CD4-positive, alpha-beta T cell treated with Interleukin-10 for 1 hour (primary cell): ENCODE measurements around the gene KATNB1.
"Not testable (repeated sequence)": the region's sequence is repeated elsewhere in the genome, so short reads cannot be mapped to it uniquely, and the experiment has no call there.

ENCODE experiments used
- DNase-seq: peaks from one replicate; pipeline ENCODE4 v3.0.0-alpha.2; 2020

KATNB1 gene

DNA sequence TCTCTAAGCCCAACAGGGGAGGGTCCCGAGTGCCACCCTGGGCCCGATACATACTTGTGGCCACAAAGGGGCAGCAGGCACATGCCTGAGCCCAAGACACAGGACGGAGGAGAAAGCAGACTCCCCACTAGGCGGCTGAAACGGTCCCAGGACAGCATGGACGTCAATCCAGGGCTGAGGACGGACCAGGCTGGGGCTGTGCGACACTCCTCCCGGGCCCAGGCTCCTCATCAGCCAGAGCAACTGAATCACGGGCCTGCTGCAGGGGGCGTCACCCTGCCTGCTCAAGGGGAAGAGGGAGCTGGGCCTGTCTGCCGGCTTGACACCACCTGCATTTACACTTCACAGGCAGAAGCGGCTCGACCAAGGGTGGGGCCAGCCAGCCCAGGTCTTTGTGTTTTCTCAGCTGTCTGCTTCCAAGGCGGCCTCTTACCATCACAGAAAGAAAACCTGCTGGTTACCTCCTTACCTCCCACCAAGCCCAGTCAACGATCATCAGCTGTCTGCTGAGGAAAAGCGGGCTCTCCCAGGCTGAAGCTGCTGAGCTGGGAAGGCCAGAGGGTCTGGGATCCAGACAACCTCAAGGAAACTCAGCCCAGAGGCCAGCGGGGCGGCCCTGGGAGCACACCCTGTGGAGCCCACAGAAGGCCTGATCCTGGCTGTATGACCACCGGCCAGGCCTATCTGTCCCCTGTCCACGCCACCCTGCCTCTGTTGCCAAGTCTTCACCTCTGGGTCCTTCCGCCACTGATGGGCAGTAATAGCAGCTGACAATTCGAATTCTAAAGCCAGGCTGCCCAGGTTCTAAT lies 40.3 kb downstream of the KATNB1 start:
- no peak for DNase-seq

- no peak for DNase-seq
Measured at GRCh38 chr16:57778658-57779057, 43.1 kb downstream of the KATNB1 start.

DNA sequence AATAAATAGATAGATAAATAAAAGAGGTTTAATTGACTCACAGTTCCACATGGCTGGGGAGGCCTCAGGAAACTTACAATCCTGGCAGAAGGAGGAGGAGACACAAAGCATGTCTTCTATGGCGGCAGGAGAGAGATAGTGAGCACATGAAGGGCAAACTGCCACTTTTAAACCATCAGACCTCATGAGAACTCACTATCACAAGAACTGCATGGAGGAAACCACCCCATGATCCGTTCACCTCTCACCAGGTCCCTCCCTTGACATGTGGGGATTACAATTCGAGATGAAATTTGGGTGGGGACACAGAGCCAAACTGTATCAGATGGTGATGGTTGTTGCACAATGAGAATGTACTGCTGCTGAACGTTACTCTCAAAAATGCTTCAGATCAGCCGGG lies 44.3 kb downstream of the KATNB1 start:
- not testable (repeated sequence) for DNase-seq

- no peak for DNase-seq
Measured at GRCh38 chr16:57781349-57781740, 45.8 kb downstream of the KATNB1 start.

- no peak for DNase-seq
Measured at GRCh38 chr16:57781741-57782606, 46.4 kb downstream of the KATNB1 start.

- DNase-seq, result not testable (repeated sequence)
Measured at GRCh38 chr16:57782607-57783055, 47.1 kb downstream of the KATNB1 start.

GRCh38 chr16:57783116-57783515 lies 47.5 kb downstream of the KATNB1 start:
- DNase-seq, result no peak

GRCh38 chr16:57783883-57784282 lies 48.3 kb downstream of the KATNB1 start:
- no peak for DNase-seq

DNA sequence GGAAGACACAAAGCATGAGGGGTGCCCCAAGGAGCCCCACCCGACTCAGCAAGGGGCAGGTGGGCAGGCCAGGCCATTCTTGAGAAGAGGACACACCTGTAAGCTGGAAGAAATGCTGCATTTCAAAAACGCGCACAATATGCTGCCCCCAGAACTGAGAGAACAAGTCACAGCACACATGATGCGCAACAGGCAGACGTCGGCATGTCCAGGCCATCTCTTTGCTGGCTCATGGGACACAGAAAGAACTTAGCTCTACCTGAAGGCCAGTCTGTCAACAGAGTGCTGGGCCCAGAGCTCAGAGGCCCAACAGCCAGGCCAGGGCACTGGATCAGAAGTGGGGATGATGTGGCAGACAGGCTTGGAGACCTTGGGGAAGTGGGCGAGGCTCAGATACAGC lies 48.8 kb downstream of the KATNB1 start:
- no peak for DNase-seq

GRCh38 chr16:57785385-57785784 lies 49.8 kb downstream of the KATNB1 start:
- no peak for DNase-seq

- DNase-seq, result no peak
Measured at GRCh38 chr16:57785924-57786323, 50.4 kb downstream of the KATNB1 start.

GRCh38 chr16:57786632-57787518 lies 51.3 kb downstream of the KATNB1 start:
- DNase-seq, result no peak

- DNase-seq, result no peak
Measured at GRCh38 chr16:57787519-57787905, 51.9 kb downstream of the KATNB1 start.

GRCh38 chr16:57788252-57788841 lies 52.8 kb downstream of the KATNB1 start:
- no peak for DNase-seq

- no peak for DNase-seq
Measured at GRCh38 chr16:57788951-57789350, 53.4 kb downstream of the KATNB1 start.

- no peak for DNase-seq
Measured at GRCh38 chr16:57791195-57791892, 55.8 kb downstream of the KATNB1 start.

GRCh38 chr16:57791893-57792461 lies 56.4 kb downstream of the KATNB1 start:
- DNase-seq, result no peak

GRCh38 chr16:57794849-57795430 lies 59.4 kb downstream of the KATNB1 start:
- DNase-seq, result no peak

GRCh38 chr16:57795431-57795878 lies 59.9 kb downstream of the KATNB1 start:
- peak; percentile 47 for DNase-seq

DNA sequence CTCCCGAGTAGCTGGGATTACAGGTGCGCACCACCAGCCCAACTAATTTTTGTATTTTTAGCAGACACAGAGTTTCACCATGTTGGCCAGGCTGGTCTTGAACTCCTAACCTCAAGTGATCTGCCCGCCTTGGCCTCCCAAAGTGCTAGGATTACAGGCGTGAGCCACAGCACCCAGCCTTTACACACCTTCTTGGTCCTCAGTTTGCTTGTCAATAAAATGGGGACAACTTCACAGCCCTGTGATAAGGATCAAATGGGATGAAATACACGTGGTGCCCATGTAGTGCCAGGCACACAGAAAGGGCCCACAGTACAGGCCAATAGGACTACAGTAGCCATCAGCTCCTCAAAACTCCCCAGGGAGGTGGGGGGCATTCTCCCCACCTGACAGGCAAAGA lies 60.4 kb downstream of the KATNB1 start:
- not testable (repeated sequence) for DNase-seq

- DNase-seq, result no peak
Measured at GRCh38 chr16:57797216-57797525, 61.6 kb downstream of the KATNB1 start.
